IMR-90 (cell line): ENCODE measurements around the gene PYDC1. TPM values are rescaled to one million over a fixed set of nuclear protein-coding genes. Genes with fewer than 3 reads are reported as not detected.

Experiments
- ATAC-seq: fragments of 200-7000 bp; cut with Tn5 transposase; 2 replicates; pipeline ENCODE4 v1.9.1; 2020; ENCODE audit warnings: low read depth, mild to moderate bottlenecking, moderate library complexity
- BruUV-seq: library from RNA; stranded (reverse); fragments of 400-500 nt; replicated peaks from 2 replicates; lab custom pipeline; 2021; lab: Mats Ljungman, UMichigan
- CTCF ChIA-PET: fragments of 300-600 bp; formaldehyde crosslinking; extraction: SDS; loops from one replicate; lab custom pipeline; 2021; ENCODE audit warnings: antibody characterized with exemption; lab: Yijun Ruan, JAX
- POLR2A ChIA-PET: fragments of 300-600 bp; sonication (Branson Sonifier 250); formaldehyde crosslinking; loops from one replicate; lab custom pipeline; 2022; ENCODE audit warnings: antibody characterized with exemption; ENCODE audit not compliant: unreplicated experiment; lab: Charles Lee
- DNase-seq: peaks from one replicate; pipeline ENCODE4 v3.0.0; 2013
- H2AFZ ChIP-seq: replicated peaks from 2 replicates; pipeline ENCODE3; 2013; ENCODE audit warnings: low read length, mild to moderate bottlenecking; ENCODE audit not compliant: poor library complexity
- H2AK5ac ChIP-seq: 2 replicates; pipeline ENCODE4 v1.6.1; 2013; ENCODE audit warnings: low read depth, low read length, inconsistent platforms
- H2AK9ac ChIP-seq: replicated peaks from 2 replicates; pipeline ENCODE3; 2013; ENCODE audit warnings: mild to moderate bottlenecking, low read depth, low read length, moderate library complexity; ENCODE audit not compliant: poor library complexity
- H2BK120ac ChIP-seq: 2 replicates; pipeline ENCODE4 v1.6.1; 2013; ENCODE audit warnings: low read depth, low read length, inconsistent platforms
- H2BK15ac ChIP-seq: 3 replicates; pipeline ENCODE4 v1.6.1; 2013; ENCODE audit warnings: low read depth, low read length, inconsistent platforms
- H2BK20ac ChIP-seq: 2 replicates; pipeline ENCODE4 v1.6.1; 2013; ENCODE audit warnings: low read depth, mild to moderate bottlenecking, inconsistent platforms, low read length, moderate library complexity
- H2BK5ac ChIP-seq: 2 replicates; pipeline ENCODE4 v1.6.1; 2013; ENCODE audit warnings: mild to moderate bottlenecking, low read depth, low read length, inconsistent platforms; ENCODE audit not compliant: poor library complexity, severe bottlenecking
- H3K14ac ChIP-seq: replicated peaks from 2 replicates; pipeline ENCODE4 v1.6.1; 2013; ENCODE audit warnings: low read depth, low read length, inconsistent platforms
- H3K18ac ChIP-seq: 2 replicates; pipeline ENCODE4 v1.6.1; 2013; ENCODE audit warnings: low read depth, low read length, control low read depth
- H3K23ac ChIP-seq: 2 replicates; pipeline ENCODE4 v1.6.1; 2013; ENCODE audit warnings: low read depth, low read length, inconsistent platforms
- H3K27ac ChIP-seq: 2 replicates; pipeline ENCODE4 v1.5.1; 2013; ENCODE audit warnings: mild to moderate bottlenecking, control low read depth, low read length; ENCODE audit not compliant: insufficient read depth
- H3K27me3 ChIP-seq: 2 replicates; pipeline ENCODE4 v1.6.1; 2013; ENCODE audit warnings: low read length; ENCODE audit not compliant: control insufficient read depth, insufficient read depth
- H3K36me3 ChIP-seq: 2 replicates; pipeline ENCODE4 v1.6.1; 2013; ENCODE audit warnings: low read length, mixed read lengths; ENCODE audit not compliant: control insufficient read depth, insufficient read depth
- H3K4ac ChIP-seq: 2 replicates; pipeline ENCODE4 v1.6.1; 2013; ENCODE audit warnings: low read depth, low read length, inconsistent platforms
- H3K4me1 ChIP-seq: 2 replicates; pipeline ENCODE4 v1.6.1; 2013; ENCODE audit warnings: low read length, mixed read lengths; ENCODE audit not compliant: control insufficient read depth, insufficient read depth
- H3K4me2 ChIP-seq: 2 replicates; pipeline ENCODE4 v1.6.1; 2013; ENCODE audit warnings: low read depth, mild to moderate bottlenecking, control low read depth, low read length, moderate library complexity
- H3K4me3 ChIP-seq: 2 replicates; pipeline ENCODE4 v1.5.1; 2013; ENCODE audit warnings: low read depth, mild to moderate bottlenecking, control low read depth, low read length, moderate library complexity; ENCODE audit not compliant: insufficient read depth
- H3K56ac ChIP-seq: 2 replicates; pipeline ENCODE4 v1.6.1; 2013; ENCODE audit warnings: low read length, inconsistent platforms; ENCODE audit not compliant: insufficient read depth; ENCODE audit errors: extremely low read depth
- H3K79me1 ChIP-seq, 2 experiments: 2 replicates each; pipeline ENCODE4 v1.6.1; 2013; ENCODE audit warnings: low read length in 2 of 2, inconsistent platforms in 1 of 2, low read depth in 1 of 2
- H3K9ac ChIP-seq: 2 replicates; pipeline ENCODE4 v1.6.1; 2013; ENCODE audit warnings: low read depth, low read length, control low read depth
- H3K9me1 ChIP-seq: 2 replicates; pipeline ENCODE4 v1.6.1; 2013; ENCODE audit warnings: low read length, inconsistent platforms; ENCODE audit not compliant: insufficient read depth
- H3K9me3 ChIP-seq: 2 replicates; pipeline ENCODE4 v1.6.1; 2013; ENCODE audit warnings: low read length; ENCODE audit not compliant: control insufficient read depth, insufficient read depth
- H4K20me1 ChIP-seq: 2 replicates; pipeline ENCODE4 v1.6.1; 2013; ENCODE audit warnings: low read length, inconsistent platforms; ENCODE audit not compliant: insufficient read depth
- H4K5ac ChIP-seq: 2 replicates; pipeline ENCODE4 v1.6.1; 2013; ENCODE audit warnings: mild to moderate bottlenecking, low read depth, low read length, control low read depth
- H4K8ac ChIP-seq, 2 experiments: 2 replicates each; pipeline ENCODE4 v1.6.1; 2013; ENCODE audit warnings: low read depth in 2 of 2, low read length in 2 of 2, control low read depth in 1 of 2, inconsistent platforms in 1 of 2
- H4K91ac ChIP-seq: 2 replicates; pipeline ENCODE4 v1.6.1; 2013; ENCODE audit warnings: low read depth, low read length, inconsistent platforms; ENCODE audit not compliant: insufficient read depth
- CTCF ChIP-seq: conservative IDR thresholded peaks from 2 replicates; pipeline ENCODE4 v1.5.1; 2012; ENCODE audit warnings: mild to moderate bottlenecking, low read depth, low read length, improper control_type of control experiment
- MAZ ChIP-seq: IDR thresholded peaks from 2 replicates; pipeline ENCODE4 v1.6.1; 2012; ENCODE audit warnings: low read depth, mild to moderate bottlenecking, low read length, improper control_type of control experiment, moderate library complexity, borderline replicate concordance
- MXI1 ChIP-seq: IDR thresholded peaks from 2 replicates; pipeline ENCODE4 v1.6.1; 2012; ENCODE audit warnings: low read depth, mild to moderate bottlenecking, low read length, moderate library complexity, borderline replicate concordance
- NFE2L2 ChIP-seq: fragments of 150-350 bp; IDR thresholded peaks from 2 replicates; pipeline ENCODE4 v1.6.1; 2016; ENCODE audit warnings: low read depth, mild to moderate bottlenecking, low read length
- RAD21 ChIP-seq: IDR thresholded peaks from 2 replicates; pipeline ENCODE4 v1.6.1; 2012; ENCODE audit warnings: low read length, improper control_type of control experiment
- USF2 ChIP-seq: fragments of 150-350 bp; IDR thresholded peaks from 2 replicates; pipeline ENCODE4 v1.6.1; 2017; ENCODE audit warnings: mild to moderate bottlenecking, antibody characterized with exemption, low read length, low read depth
- WGBS, 2 experiments: methylation state at CpG; one replicate each; pipeline versions ENCODE4 v1.1.5 to v1.1.7; 2013; ENCODE audit warnings: missing lambda C conversion rate in 2 of 2; ENCODE audit not compliant: insufficient read length in 1 of 2; ENCODE audit errors: extremely low coverage in 2 of 2; 5-methylcytosine and 5-hydroxymethylcytosine counted together
- dilution Hi-C: fragments of 300-500 bp; cut with HindIII; formaldehyde crosslinking; loops from one replicate; pipeline ENCODE4 v1.14.3; 2018; ENCODE audit warnings: low sequenced_read_pairs; ENCODE audit not compliant: unreplicated experiment
- in situ Hi-C: fragments of 300-500 bp; cut with MboI; formaldehyde crosslinking; loops from 3 replicates; pipeline ENCODE4 v1.14.3; 2019; ENCODE audit warnings: low sequenced_read_pairs, inconsistent platforms, mixed read lengths
- intact Hi-C: fragments of 100-400 bp; cut with micrococcal nuclease; formaldehyde crosslinking; loops from 2 replicates; pipeline ENCODE4 v1.10.0; 2022
- polyA plus RNA-seq, 3 experiments: library from polyadenylated mRNA; depleted of rRNA; stranded (reverse); fragments of >200 nt; gene quantifications; 2 replicates each; pipeline ENCODE4 v1.2.3, GENCODE V29; 2012; ENCODE audit warnings: low replicate concordance in 1 of 3
- total RNA-seq: library from RNA; depleted of rRNA; stranded (reverse); fragments of >200 nt; gene quantifications from 2 replicates; pipeline ENCODE4 v1.2.3, GENCODE V29; 2012

The PYDC1 gene
- total and polyA plus RNA-seq, 2 of the 4 experiments (the other 2 are of a cell fraction), result not detected

GRCh38 chr16:31260136-31260931, 43.4 kb upstream of the PYDC1 start:
- no peak overlapping the region for H3K56ac ChIP-seq
- BruUV-seq, result no TSS peak
- no peaks in the 10 kb centered on the region for H4K20me1 ChIP-seq
- no peak overlapping the region for H3K9ac ChIP-seq
- H3K9me1 ChIP-seq, result no peaks in the 10 kb centered on the region
- H3K27me3 ChIP-seq, result peaks cover 3% of the 10 kb centered on the region
- ChIA-PET CTCF (no interaction called here), POLR2A (no interaction called here)
- H3K36me3 ChIP-seq, result no peaks in the 10 kb centered on the region
- H2AK5ac ChIP-seq, result no peak overlapping the region
- TF ChIP-seq USF2 (no peak), MXI1 (no peak), MAZ (no peak), CTCF (no peak), NFE2L2 (no peak), RAD21 (no peak)
- no peak overlapping the region for H3K14ac ChIP-seq
- H2BK20ac ChIP-seq, result no peak overlapping the region
- H3K27ac ChIP-seq, result no peak overlapping the region
- ATAC-seq (no peak), DNase-seq (no peak)
- dilution Hi-C loops (no loop called here), intact Hi-C loops (no loop called here), in situ Hi-C loops (no loop called here)
- H3K23ac ChIP-seq, result no peak overlapping the region
- no peak overlapping the region for H2BK15ac ChIP-seq
- H4K8ac ChIP-seq, result no peak overlapping the region
- 71% methylated on average over 5 of the region's 14 CpGs; no CpG with 5 or more reads in 1 of the 2 experiments for WGBS, 2 experiments
- H2BK5ac ChIP-seq, result no peak overlapping the region
- no peak overlapping the region for H3K18ac ChIP-seq
- H4K91ac ChIP-seq, result no peak overlapping the region
- no peak overlapping the region for H3K4me3 ChIP-seq
- no peak overlapping the region for H3K4ac ChIP-seq
- H3K4me2 ChIP-seq, result no peak overlapping the region
- no peak overlapping the region for H2AFZ ChIP-seq
- H3K79me1 ChIP-seq, result no peaks in the 10 kb centered on the region
- no peaks in the 10 kb centered on the region for H3K4me1 ChIP-seq
- H2AK9ac ChIP-seq, result no peak overlapping the region
- no peak overlapping the region for H2BK120ac ChIP-seq
- H4K5ac ChIP-seq, result no peak overlapping the region
- no peaks in the 10 kb centered on the region for H3K9me3 ChIP-seq
